ENCODE measurements around the gene KCNG4.

Gene KCNG4

GRCh38 chr16:84182680-84183571 is 56.9 kb downstream of the KCNG4 start:
- TF ChIP-seq CTCF (IDR thresholded peaks at IDR 0.05; ENCODE audit: insufficient read depth, low read depth, low read length, missing control alignments) = no peak
- no peak overlapping the region for H3K4me3 ChIP-seq (ENCODE audit: low read depth, low read length)
- no peak for DNase-seq (ENCODE audit: low read depth)

GRCh38 chr16:84182104-84182503 is 57.7 kb downstream of the KCNG4 start:
- H3K4me3 ChIP-seq (ENCODE audit: low read depth, low read length) = no peak overlapping the region
- DNase-seq (ENCODE audit: low read depth) = no peak
- TF ChIP-seq CTCF (IDR thresholded peaks at IDR 0.05; ENCODE audit: insufficient read depth, low read depth, low read length, missing control alignments) = no peak

GRCh38 chr16:84181144-84181915 is 58.5 kb downstream of the KCNG4 start:
- no peak for DNase-seq (ENCODE audit: low read depth)
- no peak for TF ChIP-seq CTCF (IDR thresholded peaks at IDR 0.05; ENCODE audit: insufficient read depth, low read depth, low read length, missing control alignments)

GRCh38 chr16:84180519-84181140 is 59.2 kb downstream of the KCNG4 start:
- H3K4me3 ChIP-seq (ENCODE audit: low read depth, low read length) = no peak overlapping the region
- TF ChIP-seq CTCF (IDR thresholded peaks at IDR 0.05; ENCODE audit: insufficient read depth, low read depth, low read length, missing control alignments) = no peak
- no peak for DNase-seq (ENCODE audit: low read depth)

More at GRCh38 chr16:84181144-84181915, 58.5 kb downstream of the KCNG4 start:
- no peak overlapping the region for H3K4me3 ChIP-seq (ENCODE audit: low read depth, low read length)

- no peak for TF ChIP-seq CTCF (IDR thresholded peaks at IDR 0.05; ENCODE audit: insufficient read depth, low read depth, low read length, missing control alignments)
These were observed 60.0 kb downstream of the KCNG4 start for GRCh38 chr16:84179612-84180320.

GRCh38 chr16:84178892-84179611 is 60.8 kb downstream of the KCNG4 start:
- no peak for TF ChIP-seq CTCF (IDR thresholded peaks at IDR 0.05; ENCODE audit: insufficient read depth, low read depth, low read length, missing control alignments)
- H3K4me3 ChIP-seq (ENCODE audit: low read depth, low read length) = no peak overlapping the region
- no peak for DNase-seq (ENCODE audit: low read depth)

More at GRCh38 chr16:84179612-84180320, 60.0 kb downstream of the KCNG4 start:
- DNase-seq (ENCODE audit: low read depth) = no peak
- no peak overlapping the region for H3K4me3 ChIP-seq (ENCODE audit: low read depth, low read length)

All from GM12865 (cell line).